Stomach (tissue), 9 donors: ENCODE results near the gene FSTL4. TPM values are rescaled to one million over a fixed set of nuclear protein-coding genes. Genes with fewer than 3 reads are reported as not detected.

Experiments
- DNase-seq, 2 donors: peaks; one replicate each; pipeline versions ENCODE4 v3.0.0 to v3.0.0-alpha.2; 2013 to 2019
- H3K27ac ChIP-seq, 5 donors: fragments of 200-600 bp in 4 of 5; sonication (generic) in 4 of 5; one replicate each; pipeline ENCODE4 v1.5.1; 2013 to 2019; ENCODE audit warnings: mild to moderate bottlenecking in 1 of 5, moderate library complexity in 1 of 5
- H3K27me3 ChIP-seq, 3 donors: fragments of 200-600 bp; sonication (generic); one replicate each; pipeline ENCODE4 v1.5.1; 2017 to 2019; ENCODE audit warnings: mixed run types in 1 of 3
- H3K36me3 ChIP-seq, 4 donors: fragments of 200-600 bp; sonication (generic); 1 replicate in 3 of 4; 2 replicates in 1 of 4; pipeline ENCODE4 v1.5.1; 2016 to 2019
- H3K4me1 ChIP-seq, 4 donors: fragments of 200-600 bp; sonication (generic); one replicate each; pipeline ENCODE4 v1.5.1; 2016 to 2019
- H3K4me3 ChIP-seq, 4 donors: fragments of 200-600 bp; sonication (generic) in 3 of 4; one replicate each; pipeline ENCODE4 v1.5.1; 2016 to 2019; ENCODE audit warnings: mild to moderate bottlenecking in 1 of 4
- H3K9me3 ChIP-seq, 4 donors: fragments of 200-600 bp; sonication (generic); one replicate each; pipeline ENCODE4 v1.5.1; 2016 to 2019
- EP300 ChIP-seq: sonication (generic); formaldehyde crosslinking; IDR thresholded peaks from one replicate; pipeline ENCODE4 v1.6.1; 2017; ENCODE audit warnings: antibody characterized with exemption
- POLR2A ChIP-seq, 4 donors: fragments of 450-650 bp; IDR thresholded peaks; one replicate each; pipeline ENCODE4 v1.6.1; 2016; ENCODE audit warnings: antibody characterized with exemption in 4 of 4, control low read depth in 2 of 4, mild to moderate bottlenecking in 1 of 4, moderate library complexity in 1 of 4
- POLR2AphosphoS5 ChIP-seq, 3 donors: sonication (generic); formaldehyde crosslinking; IDR thresholded peaks; one replicate each; pipeline ENCODE4 v1.6.1; 2016; ENCODE audit warnings: antibody characterized with exemption in 3 of 3
- WGBS, 5 donors: extraction: QIAGEN DNeasy Blood & Tissue Kit in 3 of 5; methylation state at CpG; one replicate each; pipeline versions ENCODE4 v1.1.5 to v1.1.7; 2013 to 2018; 5-methylcytosine and 5-hydroxymethylcytosine counted together
- intact Hi-C: fragments of 100-400 bp; cut with DNase I; formaldehyde crosslinking; loops from one replicate; pipeline ENCODE4 v1.15.1; 2023; ENCODE audit warnings: low total_unique reads
- polyA plus RNA-seq, 3 donors: library from polyadenylated mRNA; stranded (reverse); fragments of 200-250 nt; gene quantifications; one replicate each; pipeline ENCODE4 v1.2.3, GENCODE V29; 2013
- total RNA-seq, 5 donors: library from RNA; depleted of rRNA; stranded (reverse); fragments of >200 nt; gene quantifications; one replicate each; pipeline versions ENCODE4 v1.1.0 to v1.2.3, GENCODE V29; 2014 to 2016
- TF ChIP-seq, protein P1 (sequence below), 7 experiments: fragments of 450-650 bp in 4 of 7; fragments of 200-600 bp in 3 of 7; sonication (generic) in 3 of 7; IDR thresholded peaks; one replicate each; pipeline ENCODE4 v1.5.1; 2016 to 2019; ENCODE audit warnings: antibody characterized with exemption in 7 of 7, control low read depth in 2 of 7, mild to moderate bottlenecking in 1 of 7
- donor health status: healthy with polysubstance abuse.
- donor health status: Bipolar disorder and iron deficiency.
- donor health status: healthy.

FSTL4 gene
- total and polyA plus RNA-seq, 8 donors, result 0.37 to 0.55 TPM; not detected in 6

DNA sequence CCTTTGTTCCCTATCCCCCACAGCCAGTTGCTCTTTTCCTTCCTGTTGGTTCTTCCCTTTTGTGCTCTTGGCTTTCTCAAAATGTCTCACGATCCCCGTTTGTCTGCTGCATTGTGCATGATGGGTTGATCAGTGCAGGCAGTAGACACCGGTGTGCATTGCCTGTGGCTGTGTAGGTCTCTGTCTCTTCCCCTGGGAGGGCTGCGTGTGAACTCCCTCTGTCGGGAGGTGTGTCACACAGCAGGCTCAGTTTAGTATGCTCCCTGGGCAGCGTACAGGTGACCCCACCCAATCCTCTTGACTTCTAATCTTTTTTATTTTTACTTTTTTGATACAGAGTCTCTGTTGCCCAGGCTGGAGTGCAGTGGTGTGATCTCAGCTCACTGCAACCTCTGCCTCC, 265.3 kb downstream of the FSTL4 start:
- TF ChIP-seq POLR2AphosphoS5 (IDR thresholded peaks at IDR 0.05), result no peak
- TF ChIP-seq EP300, result no peak
- no peak for TF ChIP-seq POLR2A (IDR thresholded peaks at IDR 0.05)
- TF ChIP-seq, protein P1, sequence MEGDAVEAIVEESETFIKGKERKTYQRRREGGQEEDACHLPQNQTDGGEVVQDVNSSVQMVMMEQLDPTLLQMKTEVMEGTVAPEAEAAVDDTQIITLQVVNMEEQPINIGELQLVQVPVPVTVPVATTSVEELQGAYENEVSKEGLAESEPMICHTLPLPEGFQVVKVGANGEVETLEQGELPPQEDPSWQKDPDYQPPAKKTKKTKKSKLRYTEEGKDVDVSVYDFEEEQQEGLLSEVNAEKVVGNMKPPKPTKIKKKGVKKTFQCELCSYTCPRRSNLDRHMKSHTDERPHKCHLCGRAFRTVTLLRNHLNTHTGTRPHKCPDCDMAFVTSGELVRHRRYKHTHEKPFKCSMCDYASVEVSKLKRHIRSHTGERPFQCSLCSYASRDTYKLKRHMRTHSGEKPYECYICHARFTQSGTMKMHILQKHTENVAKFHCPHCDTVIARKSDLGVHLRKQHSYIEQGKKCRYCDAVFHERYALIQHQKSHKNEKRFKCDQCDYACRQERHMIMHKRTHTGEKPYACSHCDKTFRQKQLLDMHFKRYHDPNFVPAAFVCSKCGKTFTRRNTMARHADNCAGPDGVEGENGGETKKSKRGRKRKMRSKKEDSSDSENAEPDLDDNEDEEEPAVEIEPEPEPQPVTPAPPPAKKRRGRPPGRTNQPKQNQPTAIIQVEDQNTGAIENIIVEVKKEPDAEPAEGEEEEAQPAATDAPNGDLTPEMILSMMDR (IDR thresholded peaks at IDR 0.05), result no peak
- no peak for DNase-seq
- Histone ChIP-seq H3K4me3 (no peak overlapping the region), H3K4me1 (no peaks in the 10 kb centered on the region), H3K36me3 (no peaks in the 10 kb centered on the region), H3K27me3 (no peaks in the 10 kb centered on the region), H3K27ac (no peak overlapping the region), H3K9me3 (no peaks in the 10 kb centered on the region)
- intact Hi-C loops, result no loop called here
- 48 to 60% (median 54%) methylated on average over 6 of the region's 6 CpGs for WGBS, 5 donors

DNA sequence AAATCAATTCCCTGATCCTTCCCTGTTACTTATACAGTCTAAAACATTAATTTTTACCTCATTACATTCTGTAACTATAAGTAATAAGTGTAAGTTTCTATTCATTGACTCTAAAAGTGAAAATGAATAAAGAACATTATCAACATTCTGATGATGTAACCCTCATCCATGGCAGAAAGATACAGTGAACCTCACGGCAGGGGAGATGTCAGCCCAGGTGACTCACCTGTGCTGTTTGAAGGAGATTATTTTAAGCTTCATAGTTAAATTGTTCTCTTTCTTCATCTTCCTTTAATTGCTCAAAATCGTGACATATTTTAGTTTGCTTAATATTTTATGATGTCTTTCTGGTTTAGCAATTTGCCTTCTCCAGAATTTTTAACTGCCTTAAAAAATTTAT, 268.1 kb downstream of the FSTL4 start:
- no peaks in the 10 kb centered on the region for H3K27me3 ChIP-seq
- no peak overlapping the region for H3K27ac ChIP-seq
- no peak overlapping the region for H3K4me3 ChIP-seq
- intact Hi-C loops, result no loop called here
- no peaks in the 10 kb centered on the region for H3K36me3 ChIP-seq
- no peak for DNase-seq
- no peaks in the 10 kb centered on the region for H3K4me1 ChIP-seq
- WGBS, 5 donors, result 46 to 58% (median 53%) methylated on average over 2 of the region's 2 CpGs
- H3K9me3 ChIP-seq, result no peaks in the 10 kb centered on the region
- no peak for TF ChIP-seq POLR2AphosphoS5 (IDR thresholded peaks at IDR 0.05)
- no peak for TF ChIP-seq POLR2A (IDR thresholded peaks at IDR 0.05)
- TF ChIP-seq, protein P1 (IDR thresholded peaks at IDR 0.05), result no peak
- no peak for TF ChIP-seq EP300

DNA sequence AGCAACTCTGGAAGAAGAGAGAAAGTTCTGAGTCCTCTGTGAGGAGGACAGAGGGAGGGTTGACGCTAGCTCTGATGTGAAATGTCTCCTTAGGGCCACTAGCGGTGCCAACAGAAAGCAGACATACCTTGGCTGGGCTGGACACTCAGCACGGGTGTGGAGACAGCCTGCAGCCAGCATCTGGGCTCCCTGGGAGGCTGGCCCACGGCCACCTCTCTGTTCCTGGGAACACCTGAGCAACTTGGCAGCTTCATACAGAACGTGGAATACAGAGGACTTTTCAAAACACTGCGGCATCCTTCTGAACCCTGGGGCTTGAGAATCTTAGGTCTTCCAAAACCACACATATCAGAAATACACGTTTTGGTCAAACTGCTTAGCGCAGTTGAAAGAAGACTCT, 269.1 kb downstream of the FSTL4 start:
- Histone ChIP-seq H3K4me3 (no peak overlapping the region), H3K27ac (no peak overlapping the region), H3K9me3 (no peaks in the 10 kb centered on the region), H3K27me3 (peaks cover 0 to 9% (median 0%) of the 10 kb centered on the region in 3 donors), H3K36me3 (no peaks in the 10 kb centered on the region), H3K4me1 (no peaks in the 10 kb centered on the region)
- intact Hi-C loops, result no loop called here
- DNase-seq, result no peak
- WGBS, 5 donors, result 69 to 76% (median 71%) methylated on average over 7 to 8 of the region's 8 CpGs
- no peak for TF ChIP-seq POLR2AphosphoS5 (IDR thresholded peaks at IDR 0.05)
- TF ChIP-seq EP300, result no peak
- no peak for TF ChIP-seq POLR2A (IDR thresholded peaks at IDR 0.05)
- TF ChIP-seq, protein P1 (IDR thresholded peaks at IDR 0.05), result no peak

DNA sequence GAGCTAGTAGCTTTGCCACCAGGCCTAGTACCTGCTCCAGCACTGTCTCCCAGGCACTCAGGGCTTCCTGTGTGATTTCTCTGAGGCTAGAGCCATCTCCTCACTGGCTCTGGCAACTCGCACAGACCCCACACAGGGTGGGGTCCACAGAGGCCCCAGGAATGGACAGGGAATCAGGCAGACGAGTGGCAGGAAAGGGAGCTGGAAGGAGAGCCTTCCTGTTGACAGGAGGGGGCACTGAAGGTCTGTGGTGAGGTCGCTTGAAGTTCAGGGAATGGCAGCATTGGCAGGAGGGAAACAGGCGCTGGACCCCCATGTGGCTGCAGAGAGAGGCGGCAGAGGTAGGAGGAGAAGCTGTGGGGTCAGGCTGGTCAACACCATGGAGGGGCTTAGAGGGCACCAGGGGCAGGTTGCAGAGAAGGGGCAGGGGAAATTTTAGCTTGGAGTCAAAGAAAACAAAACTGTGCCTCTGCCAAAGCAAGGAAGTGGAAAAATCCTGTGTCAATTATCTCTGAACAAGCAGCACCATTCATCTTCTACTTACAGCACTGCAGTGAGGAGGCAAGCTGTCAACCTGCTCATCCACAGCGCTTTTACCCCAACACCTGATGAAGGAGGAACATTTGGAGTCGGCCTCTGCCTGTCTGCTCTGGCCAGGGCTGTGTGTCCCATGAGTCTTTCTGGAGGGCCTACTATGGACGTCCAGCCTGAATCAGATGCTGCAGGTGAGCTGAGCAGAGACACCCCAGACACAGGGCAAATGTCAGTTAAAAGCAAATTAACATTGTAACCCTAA, 270.2 kb downstream of the FSTL4 start:
- peaks cover 0 to 9% (median 0%) of the 10 kb centered on the region in 3 donors for H3K27me3 ChIP-seq
- no peak overlapping the region for H3K4me3 ChIP-seq
- 67 to 80% (median 72%) methylated on average over 8 of the region's 8 CpGs for WGBS, 5 donors
- H3K27ac ChIP-seq, result no peak overlapping the region
- no peak for DNase-seq
- no peaks in the 10 kb centered on the region for H3K36me3 ChIP-seq
- intact Hi-C loops, result no loop called here
- no peaks in the 10 kb centered on the region for H3K9me3 ChIP-seq
- no peaks in the 10 kb centered on the region for H3K4me1 ChIP-seq
- TF ChIP-seq POLR2AphosphoS5 (IDR thresholded peaks at IDR 0.05), result no peak
- TF ChIP-seq EP300, result no peak
- TF ChIP-seq POLR2A (IDR thresholded peaks at IDR 0.05), result no peak
- TF ChIP-seq, protein P1 (IDR thresholded peaks at IDR 0.05), result no peak
